HEK293 (cell line): ENCODE data around the gene BMF.

Experiments
- BCL11B ChIP-seq: fragments of 450-650 bp; formaldehyde crosslinking; IDR thresholded peaks from 2 replicates; pipeline ENCODE4 v1.5.1; 2016; ENCODE audit warnings: low read depth, missing biosample characterization, missing genetic modification characterization
- MZF1 ChIP-seq: fragments of 450-650 bp; formaldehyde crosslinking; IDR thresholded peaks from 2 replicates; pipeline ENCODE4 v1.5.1; 2017; ENCODE audit warnings: missing biosample characterization, missing genetic modification characterization, borderline replicate concordance
- REPIN1 ChIP-seq: fragments of 450-650 bp; formaldehyde crosslinking; IDR thresholded peaks from 2 replicates; pipeline ENCODE4 v1.5.1; 2017; ENCODE audit warnings: missing biosample characterization, missing genetic modification characterization, low read depth
- SP7 ChIP-seq: fragments of 450-650 bp; formaldehyde crosslinking; IDR thresholded peaks from 2 replicates; pipeline ENCODE4 v1.5.1; 2016; ENCODE audit warnings: missing biosample characterization, missing genetic modification characterization
- YY1 ChIP-seq: fragments of 450-650 bp; formaldehyde crosslinking; IDR thresholded peaks from 2 replicates; pipeline ENCODE4 v1.5.1; 2018; ENCODE audit warnings: missing biosample characterization, missing genetic modification characterization
- ZBTB17 ChIP-seq: fragments of 450-650 bp; formaldehyde crosslinking; IDR thresholded peaks from 2 replicates; pipeline ENCODE4 v1.5.1; 2016; ENCODE audit warnings: missing biosample characterization, missing genetic modification characterization
- ZBTB21 ChIP-seq: fragments of 450-650 bp; formaldehyde crosslinking; IDR thresholded peaks from 2 replicates; pipeline ENCODE4 v1.5.1; 2017; ENCODE audit warnings: missing biosample characterization, missing genetic modification characterization
- ZFP3 ChIP-seq: fragments of 450-650 bp; formaldehyde crosslinking; IDR thresholded peaks from 2 replicates; pipeline ENCODE4 v1.5.1; 2016; ENCODE audit warnings: low read depth, missing biosample characterization, missing genetic modification characterization
- ZNF10 ChIP-seq: fragments of 450-650 bp; formaldehyde crosslinking; IDR thresholded peaks from 2 replicates; pipeline ENCODE4 v1.5.1; 2017; ENCODE audit warnings: missing biosample characterization, missing genetic modification characterization
- ZNF121 ChIP-seq: fragments of 450-650 bp; formaldehyde crosslinking; IDR thresholded peaks from 2 replicates; pipeline ENCODE4 v1.5.1; 2016; ENCODE audit warnings: missing biosample characterization, missing genetic modification characterization
- ZNF140 ChIP-seq: fragments of 450-650 bp; formaldehyde crosslinking; IDR thresholded peaks from 2 replicates; pipeline ENCODE4 v1.5.1; 2016; ENCODE audit warnings: missing biosample characterization, missing genetic modification characterization
- ZNF324 ChIP-seq: fragments of 450-650 bp; formaldehyde crosslinking; IDR thresholded peaks from 2 replicates; pipeline ENCODE4 v1.5.1; 2016; ENCODE audit warnings: missing biosample characterization, missing genetic modification characterization
- ZNF600 ChIP-seq: fragments of 450-650 bp; formaldehyde crosslinking; IDR thresholded peaks from 2 replicates; pipeline ENCODE4 v1.5.1; 2016; ENCODE audit warnings: missing biosample characterization, missing genetic modification characterization
- TF ChIP-seq, protein P1 (sequence below): fragments of 450-650 bp; formaldehyde crosslinking; IDR thresholded peaks from 2 replicates; pipeline ENCODE4 v1.5.1; 2016; ENCODE audit warnings: missing biosample characterization, missing genetic modification characterization
- TF ChIP-seq, protein P2 (sequence below): fragments of 450-650 bp; formaldehyde crosslinking; IDR thresholded peaks from 2 replicates; pipeline ENCODE4 v1.5.1; 2016; ENCODE audit warnings: missing biosample characterization, missing genetic modification characterization, low read depth
- TF ChIP-seq, protein P3 (sequence below): fragments of 450-650 bp; formaldehyde crosslinking; IDR thresholded peaks from 2 replicates; pipeline ENCODE4 v1.5.1; 2017; ENCODE audit warnings: missing biosample characterization, missing genetic modification characterization
- TF ChIP-seq, protein P4 (sequence below): fragments of 450-650 bp; formaldehyde crosslinking; IDR thresholded peaks from 2 replicates; pipeline ENCODE4; 2016; ENCODE audit warnings: missing biosample characterization, missing genetic modification characterization
- TF ChIP-seq, protein P5 (sequence below): fragments of 450-650 bp; formaldehyde crosslinking; IDR thresholded peaks from 2 replicates; pipeline ENCODE4 v1.5.1; 2016; ENCODE audit warnings: missing biosample characterization, missing genetic modification characterization, borderline replicate concordance
- TF ChIP-seq, protein P6 (sequence below): fragments of 450-650 bp; formaldehyde crosslinking; IDR thresholded peaks from 2 replicates; pipeline ENCODE4 v1.5.1; 2016; ENCODE audit warnings: missing biosample characterization, missing genetic modification characterization
- TF ChIP-seq, protein P7 (sequence below): fragments of 450-650 bp; formaldehyde crosslinking; IDR thresholded peaks from 2 replicates; pipeline ENCODE4 v1.5.1; 2016; ENCODE audit warnings: missing biosample characterization, missing genetic modification characterization

Gene BMF

DNA sequence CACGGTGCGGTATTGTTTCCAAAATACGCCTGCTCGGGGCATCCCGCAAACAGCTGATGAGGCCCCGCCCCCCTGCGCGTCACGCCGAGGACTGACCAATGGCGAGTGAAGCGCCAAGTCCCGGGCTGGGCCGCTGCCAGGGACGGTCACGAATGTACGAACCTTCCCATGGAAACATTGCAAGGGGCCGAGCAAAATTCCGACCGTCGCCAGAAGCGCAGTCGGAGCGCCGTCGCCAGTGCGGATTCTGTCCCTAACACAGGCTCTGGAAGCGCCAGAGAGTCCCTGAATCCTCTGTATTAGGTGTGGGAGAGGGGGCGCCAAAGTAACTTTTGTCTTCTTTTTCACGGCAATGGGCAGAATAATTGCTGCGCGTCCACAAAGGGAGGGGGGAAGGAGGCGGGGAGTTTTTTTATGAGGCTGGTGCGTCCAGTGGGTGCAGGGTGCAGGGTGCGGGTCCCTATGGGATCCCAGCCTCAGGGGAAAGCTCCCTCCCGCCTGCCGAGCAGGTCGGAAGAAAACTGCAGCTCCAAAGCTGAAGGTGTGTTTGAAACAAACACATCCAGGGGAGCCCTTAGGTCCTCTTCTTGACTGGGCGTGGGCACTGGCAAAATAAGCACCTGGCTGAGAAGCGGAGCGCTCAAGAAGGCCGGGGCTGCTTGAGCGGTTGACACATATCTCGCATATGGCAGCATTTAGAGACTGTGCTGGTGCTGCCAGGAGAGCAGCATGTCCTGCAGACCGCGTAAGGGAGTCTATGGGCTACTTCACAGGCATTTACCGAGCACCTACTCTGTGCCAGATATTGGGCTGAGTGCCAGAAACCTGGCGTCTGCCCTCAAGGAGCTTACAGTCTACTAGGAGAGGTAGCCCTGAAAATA, at the start of gene BMF (continued):
- TF ChIP-seq YY1 (tag by site-specific recombination) (no peak), ZNF121 (tag by site-specific recombination) (no peak), ZNF324 (tag by site-specific recombination) (0 out of 2 replicates have a peak, but pooled peaks have one; percentile 42), MZF1 (tag by site-specific recombination) (no peak), ZNF600 (tag by site-specific recombination) (peak; percentile 31; the same call in 1 of the 2 replicates), SP7 (tag by site-specific recombination) (peak; percentile 72), ZNF140 (tag by site-specific recombination) (no peak), ZBTB21 (tag by site-specific recombination) (no peak; the same call in 1 of the 2 replicates), ZFP3 (no peak), ZBTB17 (tag by site-specific recombination) (peak; percentile 33; the same call in 1 of the 2 replicates), ZNF10 (tag by site-specific recombination) (no peak), BCL11B (tag by site-specific recombination) (0 out of 2 replicates have a peak, but pooled peaks have one; percentile 31), REPIN1 (tag by site-specific recombination) (no peak)
- TF ChIP-seq, protein P1, sequence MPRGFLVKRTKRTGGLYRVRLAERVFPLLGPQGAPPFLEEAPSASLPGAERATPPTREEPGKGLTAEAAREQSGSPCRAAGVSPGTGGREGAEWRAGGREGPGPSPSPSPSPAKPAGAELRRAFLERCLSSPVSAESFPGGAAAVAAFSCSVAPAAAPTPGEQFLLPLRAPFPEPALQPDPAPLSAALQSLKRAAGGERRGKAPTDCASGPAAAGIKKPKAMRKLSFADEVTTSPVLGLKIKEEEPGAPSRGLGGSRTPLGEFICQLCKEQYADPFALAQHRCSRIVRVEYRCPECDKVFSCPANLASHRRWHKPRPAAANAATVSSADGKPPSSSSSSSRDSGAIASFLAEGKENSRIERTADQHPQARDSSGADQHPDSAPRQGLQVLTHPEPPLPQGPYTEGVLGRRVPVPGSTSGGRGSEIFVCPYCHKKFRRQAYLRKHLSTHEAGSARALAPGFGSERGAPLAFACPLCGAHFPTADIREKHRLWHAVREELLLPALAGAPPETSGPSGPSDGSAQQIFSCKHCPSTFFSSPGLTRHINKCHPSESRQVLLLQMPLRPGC (tag by site-specific recombination) = peak; percentile 64
- TF ChIP-seq, protein P2, sequence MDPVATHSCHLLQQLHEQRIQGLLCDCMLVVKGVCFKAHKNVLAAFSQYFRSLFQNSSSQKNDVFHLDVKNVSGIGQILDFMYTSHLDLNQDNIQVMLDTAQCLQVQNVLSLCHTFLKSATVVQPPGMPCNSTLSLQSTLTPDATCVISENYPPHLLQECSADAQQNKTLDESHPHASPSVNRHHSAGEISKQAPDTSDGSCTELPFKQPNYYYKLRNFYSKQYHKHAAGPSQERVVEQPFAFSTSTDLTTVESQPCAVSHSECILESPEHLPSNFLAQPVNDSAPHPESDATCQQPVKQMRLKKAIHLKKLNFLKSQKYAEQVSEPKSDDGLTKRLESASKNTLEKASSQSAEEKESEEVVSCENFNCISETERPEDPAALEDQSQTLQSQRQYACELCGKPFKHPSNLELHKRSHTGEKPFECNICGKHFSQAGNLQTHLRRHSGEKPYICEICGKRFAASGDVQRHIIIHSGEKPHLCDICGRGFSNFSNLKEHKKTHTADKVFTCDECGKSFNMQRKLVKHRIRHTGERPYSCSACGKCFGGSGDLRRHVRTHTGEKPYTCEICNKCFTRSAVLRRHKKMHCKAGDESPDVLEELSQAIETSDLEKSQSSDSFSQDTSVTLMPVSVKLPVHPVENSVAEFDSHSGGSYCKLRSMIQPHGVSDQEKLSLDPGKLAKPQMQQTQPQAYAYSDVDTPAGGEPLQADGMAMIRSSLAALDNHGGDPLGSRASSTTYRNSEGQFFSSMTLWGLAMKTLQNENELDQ (tag by site-specific recombination) = no peak
- TF ChIP-seq, protein P3, sequence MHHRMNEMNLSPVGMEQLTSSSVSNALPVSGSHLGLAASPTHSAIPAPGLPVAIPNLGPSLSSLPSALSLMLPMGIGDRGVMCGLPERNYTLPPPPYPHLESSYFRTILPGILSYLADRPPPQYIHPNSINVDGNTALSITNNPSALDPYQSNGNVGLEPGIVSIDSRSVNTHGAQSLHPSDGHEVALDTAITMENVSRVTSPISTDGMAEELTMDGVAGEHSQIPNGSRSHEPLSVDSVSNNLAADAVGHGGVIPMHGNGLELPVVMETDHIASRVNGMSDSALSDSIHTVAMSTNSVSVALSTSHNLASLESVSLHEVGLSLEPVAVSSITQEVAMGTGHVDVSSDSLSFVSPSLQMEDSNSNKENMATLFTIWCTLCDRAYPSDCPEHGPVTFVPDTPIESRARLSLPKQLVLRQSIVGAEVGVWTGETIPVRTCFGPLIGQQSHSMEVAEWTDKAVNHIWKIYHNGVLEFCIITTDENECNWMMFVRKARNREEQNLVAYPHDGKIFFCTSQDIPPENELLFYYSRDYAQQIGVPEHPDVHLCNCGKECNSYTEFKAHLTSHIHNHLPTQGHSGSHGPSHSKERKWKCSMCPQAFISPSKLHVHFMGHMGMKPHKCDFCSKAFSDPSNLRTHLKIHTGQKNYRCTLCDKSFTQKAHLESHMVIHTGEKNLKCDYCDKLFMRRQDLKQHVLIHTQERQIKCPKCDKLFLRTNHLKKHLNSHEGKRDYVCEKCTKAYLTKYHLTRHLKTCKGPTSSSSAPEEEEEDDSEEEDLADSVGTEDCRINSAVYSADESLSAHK (tag by site-specific recombination) = 0 out of 2 replicates have a peak, but pooled peaks have one; percentile 40
- TF ChIP-seq, protein P4, sequence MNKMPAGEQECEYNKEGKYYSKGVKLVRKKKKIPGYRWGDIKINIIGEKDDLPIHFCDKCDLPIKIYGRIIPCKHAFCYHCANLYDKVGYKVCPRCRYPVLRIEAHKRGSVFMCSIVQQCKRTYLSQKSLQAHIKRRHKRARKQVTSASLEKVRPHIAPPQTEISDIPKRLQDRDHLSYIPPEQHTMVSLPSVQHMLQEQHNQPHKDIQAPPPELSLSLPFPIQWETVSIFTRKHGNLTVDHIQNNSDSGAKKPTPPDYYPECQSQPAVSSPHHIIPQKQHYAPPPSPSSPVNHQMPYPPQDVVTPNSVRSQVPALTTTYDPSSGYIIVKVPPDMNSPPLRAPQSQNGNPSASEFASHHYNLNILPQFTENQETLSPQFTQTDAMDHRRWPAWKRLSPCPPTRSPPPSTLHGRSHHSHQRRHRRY (tag by site-specific recombination) = no peak
- TF ChIP-seq, protein P5, sequence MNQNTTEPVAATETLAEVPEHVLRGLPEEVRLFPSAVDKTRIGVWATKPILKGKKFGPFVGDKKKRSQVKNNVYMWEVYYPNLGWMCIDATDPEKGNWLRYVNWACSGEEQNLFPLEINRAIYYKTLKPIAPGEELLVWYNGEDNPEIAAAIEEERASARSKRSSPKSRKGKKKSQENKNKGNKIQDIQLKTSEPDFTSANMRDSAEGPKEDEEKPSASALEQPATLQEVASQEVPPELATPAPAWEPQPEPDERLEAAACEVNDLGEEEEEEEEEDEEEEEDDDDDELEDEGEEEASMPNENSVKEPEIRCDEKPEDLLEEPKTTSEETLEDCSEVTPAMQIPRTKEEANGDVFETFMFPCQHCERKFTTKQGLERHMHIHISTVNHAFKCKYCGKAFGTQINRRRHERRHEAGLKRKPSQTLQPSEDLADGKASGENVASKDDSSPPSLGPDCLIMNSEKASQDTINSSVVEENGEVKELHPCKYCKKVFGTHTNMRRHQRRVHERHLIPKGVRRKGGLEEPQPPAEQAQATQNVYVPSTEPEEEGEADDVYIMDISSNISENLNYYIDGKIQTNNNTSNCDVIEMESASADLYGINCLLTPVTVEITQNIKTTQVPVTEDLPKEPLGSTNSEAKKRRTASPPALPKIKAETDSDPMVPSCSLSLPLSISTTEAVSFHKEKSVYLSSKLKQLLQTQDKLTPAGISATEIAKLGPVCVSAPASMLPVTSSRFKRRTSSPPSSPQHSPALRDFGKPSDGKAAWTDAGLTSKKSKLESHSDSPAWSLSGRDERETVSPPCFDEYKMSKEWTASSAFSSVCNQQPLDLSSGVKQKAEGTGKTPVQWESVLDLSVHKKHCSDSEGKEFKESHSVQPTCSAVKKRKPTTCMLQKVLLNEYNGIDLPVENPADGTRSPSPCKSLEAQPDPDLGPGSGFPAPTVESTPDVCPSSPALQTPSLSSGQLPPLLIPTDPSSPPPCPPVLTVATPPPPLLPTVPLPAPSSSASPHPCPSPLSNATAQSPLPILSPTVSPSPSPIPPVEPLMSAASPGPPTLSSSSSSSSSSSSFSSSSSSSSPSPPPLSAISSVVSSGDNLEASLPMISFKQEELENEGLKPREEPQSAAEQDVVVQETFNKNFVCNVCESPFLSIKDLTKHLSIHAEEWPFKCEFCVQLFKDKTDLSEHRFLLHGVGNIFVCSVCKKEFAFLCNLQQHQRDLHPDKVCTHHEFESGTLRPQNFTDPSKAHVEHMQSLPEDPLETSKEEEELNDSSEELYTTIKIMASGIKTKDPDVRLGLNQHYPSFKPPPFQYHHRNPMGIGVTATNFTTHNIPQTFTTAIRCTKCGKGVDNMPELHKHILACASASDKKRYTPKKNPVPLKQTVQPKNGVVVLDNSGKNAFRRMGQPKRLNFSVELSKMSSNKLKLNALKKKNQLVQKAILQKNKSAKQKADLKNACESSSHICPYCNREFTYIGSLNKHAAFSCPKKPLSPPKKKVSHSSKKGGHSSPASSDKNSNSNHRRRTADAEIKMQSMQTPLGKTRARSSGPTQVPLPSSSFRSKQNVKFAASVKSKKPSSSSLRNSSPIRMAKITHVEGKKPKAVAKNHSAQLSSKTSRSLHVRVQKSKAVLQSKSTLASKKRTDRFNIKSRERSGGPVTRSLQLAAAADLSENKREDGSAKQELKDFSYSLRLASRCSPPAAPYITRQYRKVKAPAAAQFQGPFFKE (tag by site-specific recombination) = no peak
- TF ChIP-seq, protein P6, sequence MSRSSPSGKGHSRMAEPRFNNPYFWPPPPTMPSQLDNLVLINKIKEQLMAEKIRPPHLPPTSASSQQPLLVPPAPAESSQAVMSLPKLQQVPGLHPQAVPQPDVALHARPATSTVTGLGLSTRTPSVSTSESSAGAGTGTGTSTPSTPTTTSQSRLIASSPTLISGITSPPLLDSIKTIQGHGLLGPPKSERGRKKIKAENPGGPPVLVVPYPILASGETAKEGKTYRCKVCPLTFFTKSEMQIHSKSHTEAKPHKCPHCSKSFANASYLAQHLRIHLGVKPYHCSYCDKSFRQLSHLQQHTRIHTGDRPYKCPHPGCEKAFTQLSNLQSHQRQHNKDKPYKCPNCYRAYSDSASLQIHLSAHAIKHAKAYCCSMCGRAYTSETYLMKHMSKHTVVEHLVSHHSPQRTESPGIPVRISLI = peak; percentile 75
- TF ChIP-seq, protein P7, sequence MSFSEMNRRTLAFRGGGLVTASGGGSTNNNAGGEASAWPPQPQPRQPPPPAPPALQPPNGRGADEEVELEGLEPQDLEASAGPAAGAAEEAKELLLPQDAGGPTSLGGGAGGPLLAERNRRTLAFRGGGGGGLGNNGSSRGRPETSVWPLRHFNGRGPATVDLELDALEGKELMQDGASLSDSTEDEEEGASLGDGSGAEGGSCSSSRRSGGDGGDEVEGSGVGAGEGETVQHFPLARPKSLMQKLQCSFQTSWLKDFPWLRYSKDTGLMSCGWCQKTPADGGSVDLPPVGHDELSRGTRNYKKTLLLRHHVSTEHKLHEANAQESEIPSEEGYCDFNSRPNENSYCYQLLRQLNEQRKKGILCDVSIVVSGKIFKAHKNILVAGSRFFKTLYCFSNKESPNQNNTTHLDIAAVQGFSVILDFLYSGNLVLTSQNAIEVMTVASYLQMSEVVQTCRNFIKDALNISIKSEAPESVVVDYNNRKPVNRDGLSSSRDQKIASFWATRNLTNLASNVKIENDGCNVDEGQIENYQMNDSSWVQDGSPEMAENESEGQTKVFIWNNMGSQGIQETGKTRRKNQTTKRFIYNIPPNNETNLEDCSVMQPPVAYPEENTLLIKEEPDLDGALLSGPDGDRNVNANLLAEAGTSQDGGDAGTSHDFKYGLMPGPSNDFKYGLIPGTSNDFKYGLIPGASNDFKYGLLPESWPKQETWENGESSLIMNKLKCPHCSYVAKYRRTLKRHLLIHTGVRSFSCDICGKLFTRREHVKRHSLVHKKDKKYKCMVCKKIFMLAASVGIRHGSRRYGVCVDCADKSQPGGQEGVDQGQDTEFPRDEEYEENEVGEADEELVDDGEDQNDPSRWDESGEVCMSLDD (tag by site-specific recombination) = 0 out of 2 replicates have a peak, but pooled peaks have one; percentile 15
